Endometrium (tissue), 2 donors: ENCODE results near the gene C16orf82.

Experiments used
- FAIRE-seq: peaks from 2 replicates; lab custom pipeline; 2012; peaks lifted over from hg19 to GRCh38; lab: Jason Lieb, UNC
- donor health status: control.
- donor health status: control.

C16orf82 gene

DNA sequence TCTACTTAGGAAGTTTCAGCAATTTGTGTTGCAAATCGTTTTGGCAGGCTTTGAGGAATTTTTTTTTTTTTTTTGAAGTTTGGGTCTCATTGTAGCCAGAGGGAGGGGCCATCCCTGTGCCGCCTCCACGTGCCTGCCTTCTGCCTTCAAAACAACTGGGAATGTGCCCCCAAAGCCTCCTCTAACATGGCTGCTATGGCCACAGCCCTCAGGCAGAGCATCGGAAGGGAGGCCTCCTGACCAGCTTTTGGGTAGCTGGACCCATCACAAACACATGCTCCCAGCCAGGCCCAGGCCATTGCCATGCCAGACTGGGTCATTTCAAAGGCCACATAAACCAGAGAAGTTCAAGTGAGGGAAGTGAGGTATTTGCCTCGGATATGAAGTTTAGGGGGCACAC is 21.5 kb downstream of the C16orf82 start:
- FAIRE-seq: no peak

DNA sequence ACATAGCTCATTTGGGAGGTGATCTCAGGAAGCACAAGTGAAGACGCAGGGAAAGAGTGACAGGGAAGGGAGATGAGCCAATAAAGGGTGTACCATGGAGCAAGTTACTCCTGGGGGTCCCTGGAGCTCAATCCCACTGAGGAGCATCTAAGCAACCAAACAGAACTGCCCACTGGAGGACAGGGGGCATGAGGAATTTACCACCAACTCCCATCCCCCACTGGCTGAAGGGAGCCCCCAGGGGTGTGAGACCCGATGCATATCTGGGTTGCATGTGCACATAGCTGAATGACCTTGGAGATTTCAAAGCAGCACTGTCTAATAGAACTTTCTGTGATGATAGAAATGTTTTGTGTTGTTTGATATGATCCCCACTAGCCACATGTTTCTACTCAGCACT is 29.6 kb downstream of the C16orf82 start:
- FAIRE-seq: no peak

DNA sequence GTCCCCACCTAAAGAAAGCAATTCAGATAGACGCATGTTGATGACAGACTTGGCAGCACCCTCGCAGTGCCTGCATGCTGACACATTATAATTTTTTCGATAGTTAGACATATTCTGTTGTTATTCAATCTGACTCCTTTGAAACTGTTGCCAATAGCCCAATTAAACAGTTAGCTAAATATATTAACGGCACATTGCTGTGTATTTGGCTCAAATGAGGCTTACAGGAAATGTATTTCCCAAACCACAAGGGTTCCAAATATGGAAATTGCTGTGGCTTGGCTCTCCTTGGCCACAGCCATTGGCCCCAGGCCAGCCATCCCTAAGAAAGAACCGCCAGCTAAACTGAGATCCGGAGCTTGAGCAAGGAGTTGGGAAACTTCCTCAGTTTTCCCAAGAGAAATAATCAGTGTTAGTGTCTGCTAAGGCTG is 31.1 kb downstream of the C16orf82 start:
- FAIRE-seq: no peak

DNA sequence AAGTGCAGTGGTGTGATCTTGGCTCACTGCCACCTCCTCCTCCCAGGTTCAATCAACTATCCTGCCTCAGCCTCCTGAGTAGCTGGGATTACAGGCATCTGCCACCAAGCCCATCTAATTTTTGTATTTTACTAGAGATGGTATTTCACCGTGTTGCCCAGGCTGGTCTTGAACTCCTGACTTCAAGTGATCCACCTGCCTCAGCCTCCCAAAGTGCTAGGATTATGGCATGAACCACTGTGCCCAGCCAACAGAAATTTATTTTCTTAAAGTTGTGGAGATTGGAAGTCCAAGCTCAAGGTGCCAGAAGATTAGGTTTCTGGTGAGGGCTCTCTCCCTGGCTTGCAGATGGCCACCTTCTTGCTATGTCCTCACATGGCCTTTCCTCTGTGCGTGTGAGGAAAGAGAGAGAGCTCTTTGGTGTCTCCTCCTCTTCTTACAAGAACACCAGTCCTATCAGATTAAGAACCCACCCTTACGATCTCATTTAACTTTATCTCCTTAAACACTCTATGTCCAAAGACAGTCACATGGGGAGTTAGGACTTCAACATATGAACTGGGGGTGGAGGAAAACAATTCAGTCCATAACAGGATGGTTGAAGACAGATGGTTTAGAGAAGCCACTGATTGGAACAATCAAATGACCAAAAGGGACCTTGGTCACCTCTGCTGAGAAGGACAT is 31.8 kb downstream of the C16orf82 start:
- FAIRE-seq: no peak

DNA sequence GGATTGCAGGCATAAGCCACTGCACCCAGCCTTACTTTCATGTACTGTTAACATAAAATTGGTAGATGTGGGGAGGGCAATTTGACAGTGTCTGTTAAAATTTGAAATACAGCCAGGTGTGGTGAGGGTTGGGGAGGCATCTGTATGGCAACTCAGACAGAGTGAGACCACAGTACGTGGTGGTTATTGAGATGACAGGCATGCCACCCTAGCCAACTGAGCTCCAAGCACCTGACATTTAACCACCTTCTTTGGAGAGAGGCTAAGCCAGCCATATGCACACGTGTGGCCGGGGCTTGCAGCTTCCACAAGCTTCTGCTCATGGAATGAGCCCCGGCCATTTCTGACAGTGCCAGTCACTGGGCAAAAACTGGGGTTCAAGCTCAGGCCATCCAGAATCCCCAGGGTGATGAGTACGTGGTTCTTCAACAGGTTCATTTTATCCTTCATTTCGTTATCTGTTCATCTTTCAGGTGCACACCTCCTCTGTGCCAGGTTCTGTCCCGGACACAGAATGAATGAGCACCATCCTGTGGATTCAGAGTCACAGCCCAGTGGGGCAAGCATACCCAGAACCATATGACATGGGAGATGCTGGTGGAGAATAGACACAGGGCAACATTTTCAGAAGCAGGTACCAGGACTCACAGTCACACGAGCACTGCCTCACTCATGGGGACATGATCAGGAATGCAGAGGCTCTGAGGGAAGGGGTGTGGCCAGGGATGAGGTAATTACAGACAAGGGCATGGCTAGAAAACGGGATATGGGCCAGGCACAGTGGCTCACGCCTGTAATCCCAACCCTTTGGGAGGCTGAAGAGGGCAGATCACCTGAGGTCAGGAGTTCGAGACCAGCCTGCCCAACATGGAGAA is 36.2 kb downstream of the C16orf82 start:
- FAIRE-seq: no peak

DNA sequence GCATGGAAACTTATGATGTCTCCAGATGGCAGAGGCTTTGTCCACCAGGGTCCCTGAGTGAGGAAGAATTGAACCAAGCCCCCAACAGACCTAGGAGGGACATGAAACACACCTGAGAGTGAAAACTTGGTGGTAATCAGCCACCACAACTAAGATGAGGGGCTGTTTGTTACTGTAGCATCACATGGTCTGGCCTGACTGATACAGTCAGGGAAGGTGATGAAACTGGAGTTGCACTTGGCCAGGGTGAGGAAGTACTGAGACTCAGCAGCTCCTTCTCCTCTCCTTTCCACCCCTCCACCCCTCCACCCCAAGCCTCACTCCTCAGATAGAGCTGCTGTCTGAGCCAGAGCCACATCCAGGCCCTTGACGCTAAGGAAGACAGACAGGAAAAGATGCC is 37.2 kb downstream of the C16orf82 start:
- no peak for FAIRE-seq

DNA sequence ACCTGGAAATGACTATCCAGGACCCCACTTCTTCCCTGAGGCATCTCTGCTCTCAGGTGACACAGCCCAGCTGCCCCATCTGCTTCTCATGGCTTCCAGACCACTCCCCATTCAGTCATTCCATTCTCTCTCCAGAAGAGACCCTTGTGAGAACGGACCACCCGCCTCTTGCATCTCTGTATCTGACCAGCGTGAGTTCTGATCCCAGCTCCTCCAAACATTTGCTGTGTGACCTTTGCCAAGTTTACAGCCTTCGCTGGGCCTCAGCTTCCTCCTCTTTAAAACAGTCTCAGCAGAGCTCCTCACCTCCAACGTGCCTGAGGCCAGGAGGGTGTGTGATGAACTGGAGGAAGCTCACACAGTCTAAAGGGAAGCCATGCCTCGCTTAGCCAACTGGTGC is 39.6 kb downstream of the C16orf82 start:
- no peak for FAIRE-seq

DNA sequence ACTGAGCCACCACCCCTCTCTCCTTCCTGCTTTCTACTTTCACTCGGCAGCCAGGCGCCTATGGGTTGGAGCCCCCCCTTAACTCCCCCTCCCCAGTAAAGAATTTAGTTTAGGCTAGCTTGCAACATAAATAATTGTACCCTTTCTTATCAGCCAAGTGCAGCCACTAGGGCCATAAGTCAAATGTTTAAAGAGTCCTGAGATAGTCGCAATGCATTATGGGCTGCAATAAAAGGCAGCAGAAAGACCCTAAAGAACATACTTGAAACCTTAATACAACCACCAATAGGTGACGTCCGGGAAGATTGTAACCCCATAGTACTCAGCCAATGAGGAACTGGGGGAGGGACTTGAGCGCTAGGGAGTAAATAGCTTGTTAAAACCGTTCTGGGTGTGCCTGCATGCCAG is 40.5 kb downstream of the C16orf82 start:
- no peak for FAIRE-seq

DNA sequence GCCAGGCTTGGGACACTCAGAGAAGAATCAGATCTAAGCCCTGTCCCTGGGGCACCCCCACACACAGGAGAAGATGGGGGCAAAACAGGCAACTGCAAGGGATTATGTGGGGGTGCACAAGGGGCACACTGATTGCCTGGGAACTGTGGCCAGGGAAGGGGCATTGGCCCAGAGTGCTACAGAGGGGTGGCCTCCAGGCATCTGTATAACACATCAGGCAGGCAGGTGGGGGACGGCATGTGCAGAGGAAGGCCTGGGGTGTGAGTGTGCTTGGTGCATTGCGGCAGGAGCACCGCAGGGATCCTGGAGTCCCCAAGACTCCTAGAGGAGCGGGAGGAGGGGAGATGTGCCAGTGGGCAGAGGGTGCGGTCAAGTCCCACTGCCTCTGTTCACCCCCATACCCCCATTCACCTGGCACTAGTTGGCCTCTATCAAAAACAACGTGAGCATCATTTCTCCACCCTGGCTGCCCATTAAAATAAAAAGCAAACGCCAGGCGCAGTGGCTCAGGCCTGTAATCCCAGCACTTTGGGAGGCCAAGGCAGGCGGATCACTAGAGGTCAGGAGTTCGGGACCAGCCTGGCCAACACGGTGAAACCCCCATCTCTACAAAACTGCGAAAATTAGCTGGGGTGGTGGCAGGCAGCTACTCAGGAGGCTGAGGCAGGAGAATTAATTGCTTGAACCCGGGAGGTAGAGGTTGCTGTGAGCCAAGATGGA is 41.5 kb downstream of the C16orf82 start:
- FAIRE-seq: no peak

DNA sequence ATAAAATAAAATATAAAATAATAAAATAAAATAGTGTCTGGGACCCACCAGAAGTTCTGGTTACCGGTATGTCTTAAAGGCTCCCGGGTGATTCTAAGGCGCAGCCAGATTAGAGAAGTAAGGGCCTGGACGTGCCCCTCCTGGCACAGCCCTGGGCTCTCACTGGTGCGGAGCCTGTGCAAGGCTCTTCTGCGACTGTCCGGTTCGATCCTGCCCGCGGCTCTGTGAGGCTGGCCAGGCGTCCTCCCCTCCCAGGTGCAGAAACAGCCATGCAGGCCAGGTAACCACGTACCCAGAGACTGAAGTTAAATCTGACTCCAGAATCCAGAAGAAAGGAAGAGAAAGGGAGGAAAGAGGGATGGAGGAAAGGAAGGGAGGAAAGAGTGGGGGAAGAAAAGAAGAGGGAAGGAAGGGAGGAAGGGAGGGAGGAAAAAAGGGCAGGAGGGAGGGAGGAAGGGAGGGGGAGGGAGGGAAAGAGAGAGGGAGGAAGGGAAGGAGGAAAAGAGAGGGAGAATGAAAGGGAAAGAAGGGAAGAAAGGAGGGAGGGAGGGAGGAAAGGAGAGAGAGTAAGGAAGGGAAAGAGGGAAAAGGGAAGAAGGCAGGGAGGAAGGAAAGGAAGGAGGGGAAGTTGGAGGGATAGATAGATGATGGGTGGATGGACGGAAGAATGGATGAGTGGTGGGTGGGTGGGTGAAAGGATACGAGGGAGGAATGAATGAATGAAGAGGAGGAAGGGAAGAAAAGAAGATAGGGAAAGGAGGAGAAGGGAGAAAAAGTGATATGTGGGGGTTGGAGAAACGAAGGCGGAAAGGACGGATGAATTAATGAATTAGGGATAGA is 42.3 kb downstream of the C16orf82 start:
- FAIRE-seq: no peak

DNA sequence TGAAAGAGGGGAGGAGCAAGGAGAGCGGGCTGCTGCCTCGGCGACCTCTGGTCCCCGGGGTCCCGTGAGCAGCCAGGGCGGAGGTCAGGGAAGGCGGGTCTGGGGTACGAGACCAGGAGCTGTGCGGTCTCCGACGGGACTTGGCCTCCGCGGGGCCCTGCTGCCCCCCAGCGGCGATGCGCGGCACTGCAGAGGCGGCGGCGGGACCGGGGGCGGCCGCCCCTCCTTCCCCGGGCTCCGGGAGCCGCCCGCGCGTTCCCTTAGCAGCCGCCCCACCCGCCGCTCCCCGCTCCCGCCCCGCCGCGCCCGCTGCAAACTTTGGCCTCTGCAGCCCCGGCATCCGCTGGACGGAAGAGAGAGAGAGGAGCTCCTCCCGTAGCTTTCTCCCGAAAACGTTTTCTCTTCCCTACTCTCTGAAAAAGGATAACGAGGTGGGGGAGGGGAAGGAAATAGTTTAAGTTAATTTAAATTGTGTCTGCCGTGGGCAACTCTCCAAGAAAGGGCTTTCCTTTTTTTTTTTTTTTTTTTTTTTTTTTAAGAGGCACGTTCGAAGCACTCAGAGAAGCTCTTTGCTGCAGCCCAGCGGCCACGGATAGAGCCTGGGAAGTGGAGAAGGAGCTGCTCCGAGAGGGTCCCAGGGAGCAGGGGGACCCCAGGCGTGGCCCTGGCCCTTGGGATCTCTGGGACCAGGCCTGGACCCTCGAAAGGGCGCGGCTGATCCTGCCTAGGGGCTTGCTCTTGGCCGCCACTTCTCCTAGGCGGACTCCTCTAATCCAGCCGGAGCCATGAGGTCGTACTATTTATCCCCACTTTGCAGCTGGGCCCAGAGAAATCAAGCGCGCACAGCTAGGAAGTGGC is 43.2 kb downstream of the C16orf82 start:
- FAIRE-seq: no peak

DNA sequence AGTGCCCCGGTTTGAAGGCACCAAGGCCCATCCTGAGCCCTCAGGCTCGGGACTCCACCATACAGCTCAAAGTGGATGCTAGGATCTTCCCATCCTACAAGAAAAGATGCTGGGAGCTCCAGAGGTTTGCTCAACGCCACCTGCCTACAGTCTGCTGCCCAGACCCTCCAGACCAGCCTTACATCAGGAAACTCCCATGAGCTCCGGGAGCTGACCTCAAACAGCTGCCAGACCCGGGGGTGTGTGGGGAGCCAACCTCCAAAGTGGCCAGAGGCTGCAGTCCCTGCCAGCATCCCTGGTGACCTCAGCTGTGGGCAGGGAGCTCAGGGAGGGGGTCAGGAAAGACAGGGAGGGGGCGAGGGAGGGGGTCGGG is 43.8 kb downstream of the C16orf82 start:
- FAIRE-seq: no peak

DNA sequence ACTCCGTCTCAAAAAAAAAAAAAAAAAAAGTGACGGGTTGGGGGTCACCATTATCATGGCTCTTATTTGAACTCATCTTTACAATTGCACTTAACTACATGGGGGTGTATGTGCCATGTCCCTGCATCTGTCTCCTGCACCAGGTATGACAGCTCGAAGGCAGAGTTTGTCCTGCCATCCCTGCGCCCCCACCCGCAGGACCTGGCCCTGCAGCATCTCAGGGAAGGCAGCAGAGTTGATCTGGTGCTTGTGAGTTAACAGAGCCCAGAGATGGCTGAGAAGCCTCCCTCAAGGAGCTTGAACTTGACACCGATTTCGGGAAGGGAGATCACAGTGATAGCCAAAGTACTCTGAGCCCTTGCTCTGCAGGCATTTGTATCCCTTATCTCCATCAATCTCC is 44.8 kb downstream of the C16orf82 start:
- no peak for FAIRE-seq

DNA sequence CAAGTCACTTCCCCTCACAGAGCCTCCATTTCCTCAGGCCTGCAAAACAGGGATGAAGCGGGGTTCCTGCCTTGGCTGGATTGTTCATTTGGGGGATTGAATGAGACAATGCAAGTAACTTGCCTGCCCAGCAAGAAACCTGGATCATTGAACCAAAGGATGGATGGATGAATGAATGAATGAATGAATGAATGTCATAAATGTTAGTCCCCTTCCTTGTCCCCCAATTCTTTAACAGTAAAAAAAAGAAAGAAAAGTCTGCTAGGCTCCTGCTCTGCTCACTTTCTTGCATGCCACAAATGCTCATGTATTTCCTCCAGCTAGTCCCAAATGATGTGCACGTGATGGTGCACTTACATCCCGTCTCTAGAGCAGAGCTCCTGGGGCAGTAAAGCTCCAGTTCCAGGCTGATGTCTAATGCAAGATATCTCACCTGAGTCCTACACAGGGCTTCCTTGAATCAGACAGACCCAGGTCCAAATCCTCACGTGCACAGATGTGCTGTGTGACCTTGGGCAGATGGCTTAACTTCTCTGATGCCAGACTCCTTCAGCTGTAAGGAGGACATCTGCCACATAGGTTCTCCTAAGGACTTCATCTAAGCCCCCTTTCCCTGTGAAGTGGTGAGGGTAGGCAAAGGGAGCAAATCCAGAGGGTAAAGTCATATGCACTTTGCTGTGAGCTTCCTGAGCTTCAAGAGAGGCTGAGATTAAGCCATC is 45.5 kb downstream of the C16orf82 start:
- no peak for FAIRE-seq

DNA sequence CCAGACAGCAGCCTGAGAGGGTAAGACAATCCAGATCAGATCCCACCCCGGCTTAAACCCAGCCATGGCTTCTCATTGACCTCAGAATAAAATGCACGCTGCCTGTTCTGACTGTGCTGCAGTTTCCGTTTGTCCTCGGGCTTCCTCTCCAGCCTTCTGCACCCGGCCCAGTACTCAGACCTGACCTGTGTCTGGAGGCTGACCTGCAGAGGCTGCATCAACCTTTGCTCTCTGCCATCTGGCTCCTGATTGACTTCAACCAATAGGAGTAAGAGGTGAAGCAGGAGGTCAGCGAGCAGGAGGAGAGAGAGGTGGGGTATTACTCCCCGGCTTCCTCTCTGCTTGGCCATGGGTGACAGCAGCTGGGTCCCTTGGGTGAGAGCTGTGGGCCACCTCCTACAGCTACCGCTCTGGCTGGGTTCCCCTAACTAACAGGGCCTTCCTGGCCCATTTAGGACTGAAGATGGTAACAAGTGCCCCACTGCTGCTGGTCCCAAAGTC is 46.7 kb downstream of the C16orf82 start:
- FAIRE-seq: no peak

DNA sequence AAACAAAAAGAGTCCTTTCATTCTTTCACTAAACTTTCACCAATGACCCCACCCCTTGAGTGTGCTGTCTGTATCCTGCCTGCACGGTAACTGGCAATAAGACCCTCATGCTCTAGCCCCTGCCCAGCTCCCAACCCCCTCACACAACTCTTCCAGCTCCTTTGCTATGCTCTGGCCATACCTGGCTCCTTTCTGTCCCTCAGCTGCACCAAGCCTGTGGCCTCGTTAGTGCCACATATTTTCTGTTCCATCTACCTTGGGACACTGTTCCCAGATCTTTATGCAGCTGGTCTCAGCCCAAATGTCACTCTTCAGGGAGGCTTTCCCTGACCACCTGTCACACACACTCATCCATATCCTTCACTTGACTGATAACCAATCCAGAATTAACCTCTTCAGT is 47.3 kb downstream of the C16orf82 start:
- FAIRE-seq: no peak

DNA sequence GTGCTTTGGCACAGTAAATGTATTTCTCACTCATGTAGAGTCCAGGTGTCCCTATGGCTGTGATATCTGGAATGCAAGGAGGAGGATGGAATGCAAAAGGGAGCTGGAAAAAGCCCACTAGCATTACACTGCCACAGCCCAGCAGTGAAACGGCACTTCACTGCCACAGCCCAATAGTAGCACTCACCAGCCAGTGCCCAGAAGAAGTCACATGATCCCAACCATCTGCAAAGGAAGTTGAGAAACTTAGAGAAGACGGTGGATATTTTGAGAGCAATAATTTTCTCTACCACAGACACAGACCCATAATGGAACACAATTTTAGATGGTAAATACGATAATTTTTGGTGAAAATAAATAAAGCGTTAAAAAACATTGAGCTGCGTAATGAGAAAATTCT is 51.8 kb downstream of the C16orf82 start:
- no peak for FAIRE-seq
